Stimulated activated naive B cell treated with anti-CD40 and anti-IgM and Interleukin-4, amounts not matched to agents 10 μg/mL and 1 μg/mL and 100 μg/mL, for 72 hours (primary cell): Measurements from ENCODE around the gene RNF157.

Experiments
- ATAC-seq, 2 donors: fragments of 150-1000 bp; cut with Tn5 transposase; replicated peaks; 2 replicates each; pipeline ENCODE4 v1.10.0; 2021; ENCODE audit warnings: moderate library complexity in 1 of 2
- DNase-seq: peaks from one replicate; pipeline ENCODE4 v3.0.0; 2021
- H3K27ac Mint-ChIP-seq: one replicate; pipeline ENCODE4 v1.8.0; 2022; ENCODE audit warnings: mild to moderate bottlenecking, mixed read lengths
- H3K27me3 Mint-ChIP-seq, 2 donors: one replicate each; pipeline ENCODE4 v1.8.0; 2022; ENCODE audit warnings: mixed read lengths in 2 of 2
- H3K36me3 Mint-ChIP-seq, 2 donors: one replicate each; pipeline ENCODE4 v1.8.0; 2022; ENCODE audit warnings: mixed read lengths in 2 of 2, mild to moderate bottlenecking in 1 of 2
- H3K4me1 Mint-ChIP-seq, 2 donors: one replicate each; pipeline ENCODE4 v1.8.0; 2022; ENCODE audit warnings: mixed read lengths in 2 of 2, mild to moderate bottlenecking in 1 of 2
- H3K4me3 Mint-ChIP-seq, 2 donors: one replicate each; pipeline ENCODE4 v1.8.0; 2022; ENCODE audit warnings: mild to moderate bottlenecking in 2 of 2, mixed read lengths in 2 of 2, moderate library complexity in 1 of 2
- H3K9me3 Mint-ChIP-seq, 2 donors: one replicate each; pipeline ENCODE4 v1.8.0; 2022; ENCODE audit warnings: mixed read lengths in 2 of 2, mild to moderate bottlenecking in 1 of 2

RNF157 gene

GRCh38 chr17:76139801-76140660 is 100.3 kb downstream of the RNF157 start:
- H3K9me3 Mint-ChIP-seq = no peaks in the 10 kb centered on the region
- peak; percentile 48 to 49 for ATAC-seq
- peak overlapping the region; percentile 76 to 86 for H3K4me3 Mint-ChIP-seq
- peaks cover 19 to 27% of the 10 kb centered on the region in 2 donors for H3K27me3 Mint-ChIP-seq
- peaks cover 35 to 56% of the 10 kb centered on the region in 2 donors for H3K4me1 Mint-ChIP-seq
- no peak for DNase-seq
- peaks cover 0 to 1% of the 10 kb centered on the region in 2 donors for H3K36me3 Mint-ChIP-seq
- peak overlapping the region; percentile 25 for H3K27ac Mint-ChIP-seq

DNA sequence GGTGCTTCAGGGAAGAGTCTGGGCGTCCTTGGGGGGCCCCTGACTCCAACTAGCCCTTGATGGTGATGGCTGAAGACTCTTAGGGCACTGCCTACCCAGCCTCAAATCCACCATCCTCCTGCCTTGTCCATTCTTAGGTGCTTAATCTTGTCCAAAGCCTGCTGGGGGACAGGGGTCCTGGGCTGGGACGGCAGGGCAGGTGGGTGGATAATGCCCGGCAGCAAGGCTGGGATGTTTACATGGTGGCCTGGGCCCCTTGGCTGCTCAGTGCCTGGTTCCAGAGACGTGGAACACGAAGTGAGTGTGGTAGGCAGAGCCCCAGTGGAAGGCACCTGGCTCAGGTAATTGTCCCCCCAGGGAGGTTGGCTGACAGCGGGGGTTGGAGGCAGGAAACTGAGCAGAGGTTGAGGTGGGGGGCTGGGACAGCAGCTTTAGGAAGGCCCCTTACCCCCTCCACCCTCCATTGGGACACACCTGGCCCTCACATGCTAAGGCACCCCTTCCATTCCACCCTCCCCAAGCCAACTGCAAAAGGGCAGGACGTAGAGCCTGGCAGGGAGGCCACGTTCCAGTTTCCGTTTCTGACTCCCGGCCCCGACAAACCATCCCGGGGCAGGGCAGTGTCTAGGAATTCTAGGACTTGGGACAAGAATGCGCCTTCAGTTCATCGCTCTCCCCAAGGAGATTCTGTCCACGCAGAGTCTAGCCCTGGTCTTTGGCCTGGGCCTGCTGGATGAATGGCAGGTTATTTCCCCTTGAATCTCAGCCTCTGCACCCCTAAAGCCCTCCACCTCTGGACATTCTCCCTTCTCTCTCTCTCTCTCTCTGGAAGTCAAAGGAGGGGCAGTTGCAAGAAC is 101.2 kb downstream of the RNF157 start:
- H3K4me1 Mint-ChIP-seq = peaks cover 30 to 51% of the 10 kb centered on the region in 2 donors
- no peak overlapping the region for H3K27ac Mint-ChIP-seq
- peak overlapping the region; percentile 71 to 74 for H3K4me3 Mint-ChIP-seq
- H3K27me3 Mint-ChIP-seq = peaks cover 21 to 27% of the 10 kb centered on the region in 2 donors
- DNase-seq = no peak
- ATAC-seq = no peak
- peaks cover 0 to 1% of the 10 kb centered on the region in 2 donors for H3K36me3 Mint-ChIP-seq
- no peaks in the 10 kb centered on the region for H3K9me3 Mint-ChIP-seq

DNA sequence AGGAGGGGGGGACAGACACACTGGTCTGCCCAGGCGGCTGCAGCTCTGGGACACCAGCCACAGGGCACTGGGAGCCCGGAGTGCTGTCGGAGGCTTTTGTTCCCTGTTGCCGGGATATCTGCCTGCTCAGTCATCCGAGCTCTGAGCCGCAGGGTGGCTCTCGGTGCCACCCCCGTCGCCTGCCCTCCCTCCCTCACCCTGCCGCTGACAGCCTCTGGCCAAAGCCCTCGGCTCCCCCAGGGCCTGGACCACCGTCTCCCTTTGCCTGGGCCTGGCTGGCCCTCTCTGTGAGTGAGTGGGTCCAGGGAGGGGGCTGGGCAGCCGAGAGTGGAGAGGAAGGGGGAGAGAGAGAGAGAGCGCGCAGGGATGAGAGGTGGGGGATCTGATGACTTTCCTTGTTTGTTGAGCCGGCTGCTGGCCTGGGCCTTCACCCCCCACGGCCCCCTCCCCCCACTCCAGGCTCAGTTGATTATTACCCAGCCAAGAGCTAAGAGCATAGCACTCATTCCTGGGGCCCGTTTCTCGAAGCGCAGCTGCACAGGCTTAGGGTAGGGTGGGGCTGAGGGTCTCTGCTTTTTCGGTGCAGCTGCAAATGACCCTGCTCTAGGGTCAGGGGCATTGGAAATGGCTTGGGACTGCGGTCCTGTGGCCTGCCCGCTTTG is 101.9 kb downstream of the RNF157 start:
- H3K27me3 Mint-ChIP-seq = peaks cover 21 to 27% of the 10 kb centered on the region in 2 donors
- DNase-seq (no peak), ATAC-seq (no peak)
- peaks cover 29 to 44% of the 10 kb centered on the region in 2 donors for H3K4me1 Mint-ChIP-seq
- H3K9me3 Mint-ChIP-seq = no peaks in the 10 kb centered on the region
- no peak overlapping the region for H3K4me3 Mint-ChIP-seq
- H3K27ac Mint-ChIP-seq = no peak overlapping the region
- H3K36me3 Mint-ChIP-seq = peaks cover 0 to 1% of the 10 kb centered on the region in 2 donors

DNA sequence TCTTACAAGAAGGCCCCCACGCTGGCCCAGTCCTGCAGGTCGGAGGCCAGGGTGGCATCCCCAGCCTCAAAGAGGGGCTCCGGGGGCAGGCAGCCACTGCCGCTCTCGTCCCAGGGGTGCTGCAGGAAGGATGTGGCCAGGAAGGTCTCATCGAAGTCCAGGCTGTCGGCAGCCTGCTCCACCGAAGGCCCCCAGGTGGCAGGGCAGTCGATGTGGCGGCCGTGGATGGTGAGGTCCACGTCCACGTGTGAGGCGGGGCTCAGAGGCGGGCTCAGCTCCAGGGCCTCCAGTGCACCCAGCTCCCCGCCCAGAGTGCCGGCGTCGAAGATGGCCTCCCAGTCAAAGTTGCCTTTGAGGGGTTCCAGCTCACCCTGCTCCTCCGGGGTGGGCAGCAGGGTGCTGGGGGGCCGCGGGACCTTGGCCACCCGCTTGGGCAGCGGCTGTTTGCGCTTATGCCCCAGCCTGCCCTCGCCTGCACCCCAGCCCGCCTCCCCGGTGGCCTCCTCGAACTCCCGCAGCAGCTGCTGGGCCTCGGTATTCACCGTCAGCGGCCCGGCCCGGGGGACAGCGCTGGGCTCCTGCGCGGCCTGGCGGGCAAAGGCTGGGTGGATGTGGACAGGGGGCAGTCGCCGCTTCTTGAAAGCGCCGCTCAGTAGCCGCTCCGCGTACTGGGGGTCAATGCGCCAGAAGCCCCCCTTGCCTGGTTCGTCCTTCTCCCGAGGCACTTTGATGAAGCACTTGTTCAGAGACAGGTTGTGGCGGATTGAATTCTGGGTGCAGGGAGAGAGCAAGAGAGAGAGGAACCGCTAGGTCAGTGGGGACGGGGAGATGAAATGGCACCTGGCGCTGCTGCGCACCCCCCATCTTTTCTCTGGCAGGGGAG is 102.7 kb downstream of the RNF157 start:
- no peak overlapping the region for H3K4me3 Mint-ChIP-seq
- no peaks in the 10 kb centered on the region for H3K9me3 Mint-ChIP-seq
- H3K27ac Mint-ChIP-seq = no peak overlapping the region
- DNase-seq (no peak), ATAC-seq (no peak)
- H3K36me3 Mint-ChIP-seq = peaks cover 0 to 1% of the 10 kb centered on the region in 2 donors
- peaks cover 21 to 37% of the 10 kb centered on the region in 2 donors for H3K4me1 Mint-ChIP-seq
- peaks cover 21 to 27% of the 10 kb centered on the region in 2 donors for H3K27me3 Mint-ChIP-seq

DNA sequence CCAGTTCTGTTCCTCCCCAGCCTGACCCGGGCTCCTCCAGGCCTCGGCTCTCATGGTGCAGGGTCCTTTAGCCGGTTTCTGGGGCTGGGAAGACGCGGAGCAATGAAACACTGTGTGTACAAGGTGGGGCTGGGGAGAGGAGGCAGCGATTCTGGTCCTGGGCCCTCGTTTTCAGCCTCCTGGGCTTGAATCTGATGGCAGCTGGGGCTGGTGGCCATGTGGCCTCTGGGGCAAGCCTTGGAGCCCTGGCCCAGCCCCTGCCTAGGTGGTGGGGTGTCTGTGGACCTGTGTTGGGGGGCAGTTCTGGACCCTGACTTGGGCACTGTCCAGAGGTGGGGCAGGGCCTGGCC is 103.3 kb downstream of the RNF157 start:
- H3K4me1 Mint-ChIP-seq = peaks cover 17 to 30% of the 10 kb centered on the region in 2 donors
- H3K9me3 Mint-ChIP-seq = no peaks in the 10 kb centered on the region
- peaks cover 21 to 27% of the 10 kb centered on the region in 2 donors for H3K27me3 Mint-ChIP-seq
- peaks cover 0 to 1% of the 10 kb centered on the region in 2 donors for H3K36me3 Mint-ChIP-seq
- H3K27ac Mint-ChIP-seq = no peak overlapping the region
- DNase-seq (no peak), ATAC-seq (no peak)
- no peak overlapping the region for H3K4me3 Mint-ChIP-seq

DNA sequence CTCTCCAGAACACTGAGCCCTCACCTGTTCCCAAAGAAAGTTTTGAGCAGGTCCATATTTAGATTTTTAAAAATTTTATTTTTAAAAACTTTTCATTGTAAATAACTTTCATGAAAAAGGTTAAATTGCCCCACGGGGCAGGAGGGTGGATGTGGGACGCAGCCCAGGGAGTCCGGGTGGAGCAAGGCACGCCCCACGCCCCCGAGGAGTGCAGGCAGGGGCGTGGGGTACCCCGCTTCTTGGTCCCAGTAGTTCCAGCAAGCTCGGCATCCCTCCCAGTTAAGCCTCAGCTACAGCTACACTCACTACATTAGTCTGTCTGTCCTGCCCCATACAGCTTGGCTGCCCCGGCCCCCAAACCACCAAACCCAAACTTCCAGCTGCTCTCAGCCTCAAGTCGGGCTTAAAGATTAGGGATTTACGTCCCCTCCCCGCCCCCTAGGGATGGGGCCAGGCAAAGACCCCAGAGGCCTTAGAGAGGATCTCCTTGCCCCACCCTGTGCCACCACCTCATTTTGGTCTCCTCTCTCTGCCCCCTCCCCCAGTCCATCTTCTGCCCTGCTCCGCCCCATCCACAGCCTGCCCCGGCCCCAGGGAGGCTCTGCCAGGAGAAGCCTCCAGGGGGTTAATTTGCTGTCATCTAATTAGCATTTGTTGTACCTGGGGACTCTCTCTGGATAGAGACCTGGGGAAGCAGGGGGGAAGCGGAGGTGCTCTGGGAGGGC is 103.9 kb downstream of the RNF157 start:
- peaks cover 23 to 32% of the 10 kb centered on the region in 2 donors for H3K27me3 Mint-ChIP-seq
- H3K4me3 Mint-ChIP-seq = no peak overlapping the region
- ATAC-seq (no peak), DNase-seq (no peak)
- H3K27ac Mint-ChIP-seq = no peak overlapping the region
- H3K4me1 Mint-ChIP-seq = peaks cover 15 to 25% of the 10 kb centered on the region in 2 donors
- H3K36me3 Mint-ChIP-seq = peaks cover 0 to 1% of the 10 kb centered on the region in 2 donors
- no peaks in the 10 kb centered on the region for H3K9me3 Mint-ChIP-seq

- no peaks in the 10 kb centered on the region for H3K9me3 Mint-ChIP-seq
- no peak for ATAC-seq
- no peak for DNase-seq
- H3K4me3 Mint-ChIP-seq = no peak overlapping the region
- no peak overlapping the region for H3K27ac Mint-ChIP-seq
- H3K36me3 Mint-ChIP-seq = peaks cover 0 to 1% of the 10 kb centered on the region in 2 donors
- H3K27me3 Mint-ChIP-seq = peaks cover 30 to 38% of the 10 kb centered on the region in 2 donors
- peaks cover 15 to 23% of the 10 kb centered on the region in 2 donors for H3K4me1 Mint-ChIP-seq
These were observed 104.5 kb downstream of the RNF157 start for GRCh38 chr17:76135810-76136188.

GRCh38 chr17:76134911-76135809 is 105.1 kb downstream of the RNF157 start:
- H3K4me3 Mint-ChIP-seq = no peak overlapping the region
- peaks cover 28 to 37% of the 10 kb centered on the region in 2 donors for H3K27me3 Mint-ChIP-seq

GRCh38 chr17:76132574-76133338 is 107.5 kb downstream of the RNF157 start:
- Mint-ChIP-seq H3K4me1 (peaks cover 8 to 15% of the 10 kb centered on the region in 2 donors), H3K9me3 (no peaks in the 10 kb centered on the region), H3K4me3 (no peak overlapping the region), H3K36me3 (no peaks in the 10 kb centered on the region), H3K27me3 (peaks cover 16 to 18% of the 10 kb centered on the region in 2 donors), H3K27ac (no peak overlapping the region)
- ATAC-seq (no peak), DNase-seq (no peak)

More at GRCh38 chr17:76134911-76135809, 105.1 kb downstream of the RNF157 start:
- no peak for ATAC-seq
- peak overlapping the region; percentile 47 for H3K27ac Mint-ChIP-seq
- H3K9me3 Mint-ChIP-seq = no peaks in the 10 kb centered on the region
- DNase-seq = no peak
- H3K4me1 Mint-ChIP-seq = peaks cover 12 to 21% of the 10 kb centered on the region in 2 donors
- H3K36me3 Mint-ChIP-seq = no peaks in the 10 kb centered on the region

- Mint-ChIP-seq H3K36me3 (no peaks in the 10 kb centered on the region), H3K27me3 (peaks cover 16 to 18% of the 10 kb centered on the region in 2 donors), H3K4me1 (peaks cover 8 to 20% of the 10 kb centered on the region in 2 donors), H3K4me3 (no peak overlapping the region), H3K27ac (no peak overlapping the region), H3K9me3 (no peaks in the 10 kb centered on the region)
- ATAC-seq (no peak), DNase-seq (no peak)
These were observed 108.4 kb downstream of the RNF157 start for GRCh38 chr17:76131692-76132573.
